CD4-positive, alpha-beta T cell treated with Interleukin-4 for 1 hour (primary cell): ENCODE data around the gene TEX26.
A peak's percentile ranks its signal among the peaks of the same experiment; 100 is the strongest.
"Not testable (repeated sequence)": the region's sequence is repeated elsewhere in the genome, so short reads cannot be mapped to it uniquely, and the experiment has no call there.

ENCODE experiments used
- DNase-seq, 2 donors: peaks; one replicate each; pipeline ENCODE4 v3.0.0-alpha.2; 2020 to 2022

The TEX26 gene

DNA sequence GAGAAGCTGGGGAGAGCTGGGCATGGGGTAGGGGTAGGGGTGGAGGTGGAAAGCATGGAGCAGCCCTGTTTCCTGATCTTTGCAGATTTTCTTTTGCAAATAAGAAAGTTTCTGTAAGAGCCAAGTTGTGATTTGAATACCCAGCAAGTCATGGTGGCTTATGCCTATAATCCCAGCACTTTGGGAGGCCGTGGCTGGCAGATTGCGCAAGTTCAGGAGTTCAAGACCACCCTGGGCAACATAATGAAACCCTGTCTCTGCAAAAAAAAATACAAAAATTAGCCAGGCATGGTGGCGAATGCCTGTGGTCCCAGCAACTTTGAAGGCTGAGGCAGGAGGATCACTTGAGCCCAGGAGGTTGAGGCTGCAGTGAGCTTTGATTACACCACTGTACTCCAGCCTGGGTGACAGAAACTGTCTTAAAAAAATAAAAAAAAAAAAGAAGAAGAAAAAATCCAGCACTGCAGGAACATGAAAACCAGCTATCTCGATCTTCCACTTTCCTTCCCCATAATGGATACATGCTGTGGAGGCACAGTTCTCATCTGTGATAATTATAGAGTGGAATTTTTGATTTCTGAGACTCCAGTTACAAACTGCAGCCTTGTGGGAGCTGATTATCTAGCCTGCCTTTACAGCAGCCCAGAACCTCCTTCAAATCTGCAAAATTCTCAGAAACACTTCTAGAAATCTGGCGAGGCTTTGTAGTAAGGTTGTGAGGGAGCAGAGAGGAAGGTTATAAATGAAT, 12.1 kb upstream of the TEX26 start:
- DNase-seq = no peak

DNA sequence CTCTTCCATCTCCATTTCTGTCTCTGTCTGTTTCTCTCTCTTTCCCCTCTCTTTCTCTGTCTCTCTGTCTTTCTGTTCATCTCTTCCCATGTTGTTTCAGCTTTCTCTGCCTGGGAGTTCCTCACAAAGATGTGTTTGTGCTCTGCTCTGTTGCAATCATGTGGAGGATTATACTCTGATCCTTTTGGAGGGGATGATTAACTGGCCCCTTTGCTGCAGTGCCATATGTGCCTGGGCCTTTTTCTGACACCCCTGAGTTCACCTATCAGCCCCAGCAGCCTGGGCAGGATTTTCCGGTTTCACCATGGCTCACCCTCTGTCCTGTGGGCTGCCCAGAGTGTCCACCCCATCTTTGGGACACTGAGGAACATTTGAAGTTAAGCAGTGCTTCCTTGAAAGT, 9.0 kb upstream of the TEX26 start:
- DNase-seq = no peak

DNA sequence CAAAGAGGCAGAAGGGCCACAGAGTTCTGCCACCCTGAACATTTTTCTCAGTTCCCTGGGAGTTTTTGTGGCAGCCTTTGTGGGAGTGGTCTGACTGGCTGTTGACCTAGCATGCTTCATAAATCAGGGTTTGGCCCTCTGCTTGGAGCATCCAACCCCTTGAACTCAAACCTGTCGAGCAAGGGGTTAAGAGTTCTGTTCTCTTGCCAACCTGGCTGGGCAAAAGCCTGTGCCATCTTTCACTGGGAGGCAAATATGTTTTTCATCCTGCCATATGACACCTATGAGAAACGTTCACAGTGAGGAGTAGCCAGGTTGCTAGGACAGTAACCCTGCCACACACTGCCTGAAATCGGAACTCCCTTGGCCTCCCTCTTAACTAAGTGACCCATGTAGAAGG, 7.7 kb upstream of the TEX26 start:
- no peak for DNase-seq

DNA sequence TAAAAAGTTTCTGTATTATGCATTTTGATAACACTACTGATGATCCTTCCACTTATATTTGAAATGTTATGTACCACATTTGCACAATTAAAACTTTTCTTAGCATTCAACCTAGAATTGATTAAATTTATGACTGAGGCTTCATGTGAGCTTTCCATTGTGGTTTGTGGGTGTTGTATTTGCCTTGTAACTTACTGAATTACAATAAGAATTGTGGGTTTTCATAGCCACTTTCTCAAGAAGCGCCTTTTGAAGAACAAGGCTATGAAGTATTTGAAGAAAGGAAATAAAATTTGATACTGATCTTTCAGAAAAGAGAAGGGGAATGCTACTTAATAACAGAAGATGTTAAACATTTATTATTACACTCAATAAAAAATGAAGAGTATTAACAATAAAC, 7.0 kb upstream of the TEX26 start:
- no peak for DNase-seq

DNA sequence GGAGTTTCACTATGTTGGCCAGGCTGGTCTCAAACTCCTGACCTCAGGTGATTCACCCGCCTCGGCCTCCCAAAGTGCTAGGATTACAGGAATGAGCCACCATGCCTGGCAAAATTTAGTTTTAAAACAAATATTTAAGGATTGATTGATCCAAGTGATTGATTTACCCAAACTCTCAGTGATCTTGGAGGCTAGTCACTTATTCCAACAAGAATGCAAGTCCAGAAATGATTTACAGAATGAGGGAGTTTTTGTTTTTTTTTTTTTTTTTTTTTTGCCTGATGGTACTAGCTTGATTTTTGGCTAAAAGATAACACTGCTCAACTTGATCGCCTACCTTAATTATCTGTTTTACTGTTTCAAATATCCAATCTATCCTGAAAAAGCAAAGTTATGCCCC, 5.7 kb upstream of the TEX26 start:
- DNase-seq = no peak

DNA sequence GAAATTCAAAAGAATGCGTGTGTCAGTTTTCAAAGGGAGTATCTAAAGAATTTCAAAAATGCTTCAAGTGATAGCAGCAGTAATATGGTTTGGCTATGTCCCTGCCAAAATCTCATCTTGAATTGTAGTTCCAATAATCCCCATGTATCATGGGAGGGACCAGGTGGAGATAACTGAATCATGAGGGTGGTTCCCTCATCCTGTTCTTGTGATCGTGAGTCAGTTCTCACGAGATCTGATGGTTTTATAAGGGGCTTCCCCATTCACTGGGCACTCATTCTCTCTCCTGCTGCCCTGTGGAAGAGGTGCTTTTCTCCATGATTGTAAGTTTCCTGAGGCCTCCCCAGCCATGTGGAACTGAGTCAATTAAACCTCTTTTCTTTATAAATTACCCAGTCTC, 5.3 kb upstream of the TEX26 start:
- not testable (repeated sequence) for DNase-seq

DNA sequence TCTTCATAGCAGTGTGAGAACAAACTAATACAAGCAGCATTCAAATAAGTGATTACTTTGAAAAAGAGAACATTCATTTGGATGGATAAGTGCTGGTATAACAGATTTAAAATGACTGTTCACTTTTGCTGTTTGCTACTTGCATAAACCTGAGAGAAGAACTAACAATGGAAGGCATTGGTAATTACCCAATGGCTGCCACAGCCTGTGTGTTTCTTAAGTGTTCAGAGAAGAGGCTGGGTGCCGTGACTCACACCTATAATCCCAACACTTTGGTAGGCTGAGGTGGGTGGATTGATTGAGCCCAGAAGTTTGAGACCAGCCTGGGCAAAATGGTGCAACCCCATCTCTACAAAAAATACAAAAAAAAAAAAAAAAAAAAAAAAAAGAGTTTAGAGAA, 4.9 kb upstream of the TEX26 start:
- DNase-seq = no peak

DNA sequence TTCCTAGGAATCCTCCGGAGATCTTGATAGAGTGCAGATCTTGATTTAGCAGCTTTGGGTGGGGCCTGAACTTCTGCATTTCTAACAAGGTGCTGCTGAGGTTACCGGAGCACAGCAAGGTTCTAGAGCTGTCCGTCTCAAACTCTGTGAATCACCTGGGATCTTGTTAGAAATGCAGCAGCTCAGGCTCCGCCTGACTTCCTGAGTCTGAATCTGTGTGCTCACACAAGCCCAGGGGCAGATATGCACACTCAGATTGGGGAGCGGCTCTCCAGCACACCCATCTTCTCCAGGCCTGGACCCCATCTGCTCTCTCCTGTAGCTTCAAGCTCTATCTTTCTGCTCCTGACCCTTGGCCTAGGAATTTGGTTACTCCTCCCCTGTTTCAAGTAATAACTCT, 3.5 kb upstream of the TEX26 start:
- DNase-seq = no peak

DNA sequence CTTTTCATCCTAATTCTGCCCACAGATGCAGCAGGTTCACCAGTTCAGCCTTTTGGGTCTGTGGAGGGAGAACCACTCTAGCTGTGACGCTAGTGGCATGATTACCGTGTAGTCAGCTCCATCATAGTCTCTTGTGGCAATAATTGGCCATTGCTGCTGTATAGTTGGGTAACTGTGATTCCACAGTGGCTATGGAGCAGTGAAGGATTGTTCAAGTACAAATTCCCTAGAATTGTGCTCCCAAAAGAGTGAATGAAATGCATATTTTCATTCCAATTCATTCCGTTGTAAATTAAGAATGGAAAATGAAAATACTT, 856 bp downstream of the TEX26 start:
- DNase-seq = no peak

DNA sequence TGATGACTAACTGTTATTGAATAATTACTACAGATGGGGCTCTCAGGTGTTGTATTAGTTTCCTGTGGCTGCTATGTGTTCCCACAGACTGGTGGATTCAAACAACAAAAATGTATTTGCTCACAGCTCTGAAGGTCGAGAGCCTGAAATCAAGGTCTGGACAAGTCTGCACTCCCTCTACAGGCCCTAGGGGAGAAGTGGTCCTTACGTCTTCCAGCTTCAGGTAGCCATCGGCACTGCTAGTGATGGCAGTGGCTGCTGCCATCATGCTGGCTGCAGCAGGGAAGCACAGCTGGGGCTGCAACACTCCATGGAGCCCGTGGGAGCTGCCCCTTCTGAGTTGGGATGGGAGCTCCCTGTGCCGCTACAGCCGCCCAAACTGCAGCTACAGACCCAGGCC, 1.9 kb downstream of the TEX26 start:
- DNase-seq = no peak

DNA sequence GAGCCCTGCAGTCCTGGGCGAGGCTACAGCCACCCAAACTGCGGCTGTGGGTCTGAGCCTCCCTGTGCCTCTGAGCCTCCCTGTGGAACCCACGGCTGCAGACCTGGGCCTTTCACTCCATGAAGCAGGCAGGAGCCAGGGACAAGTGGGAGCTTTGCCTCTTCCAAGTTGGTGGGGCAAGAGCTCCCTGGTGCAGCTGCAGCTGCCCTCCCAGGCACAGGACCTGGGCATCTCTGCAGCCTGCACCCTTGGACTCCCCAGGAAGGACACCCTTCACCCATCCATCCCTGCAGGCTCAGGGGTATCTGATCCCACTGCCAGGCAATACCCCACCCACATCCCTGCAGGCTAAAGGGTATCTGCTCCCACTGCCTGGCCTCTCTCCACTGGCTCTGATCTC, 2.3 kb downstream of the TEX26 start:
- no peak for DNase-seq

DNA sequence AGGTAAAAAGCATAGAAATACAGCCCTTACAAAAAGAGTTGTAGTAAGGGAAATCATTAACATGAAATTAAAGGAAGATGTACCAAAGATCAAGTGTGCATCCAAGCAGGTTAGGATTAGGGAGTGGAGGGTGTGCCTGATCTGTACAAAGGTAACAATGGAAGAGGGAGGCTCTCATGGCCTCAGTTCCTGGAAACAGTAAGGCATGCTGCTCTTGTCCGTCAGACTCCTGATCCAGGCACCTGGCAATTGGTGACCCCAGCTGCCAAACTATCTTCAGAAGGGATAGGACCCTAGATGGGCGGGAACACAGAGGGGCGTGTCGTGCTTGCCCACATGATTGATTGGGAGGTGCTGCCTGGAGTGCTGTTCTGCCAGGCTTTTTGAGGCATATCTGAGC, 4.5 kb downstream of the TEX26 start:
- DNase-seq = no peak

DNA sequence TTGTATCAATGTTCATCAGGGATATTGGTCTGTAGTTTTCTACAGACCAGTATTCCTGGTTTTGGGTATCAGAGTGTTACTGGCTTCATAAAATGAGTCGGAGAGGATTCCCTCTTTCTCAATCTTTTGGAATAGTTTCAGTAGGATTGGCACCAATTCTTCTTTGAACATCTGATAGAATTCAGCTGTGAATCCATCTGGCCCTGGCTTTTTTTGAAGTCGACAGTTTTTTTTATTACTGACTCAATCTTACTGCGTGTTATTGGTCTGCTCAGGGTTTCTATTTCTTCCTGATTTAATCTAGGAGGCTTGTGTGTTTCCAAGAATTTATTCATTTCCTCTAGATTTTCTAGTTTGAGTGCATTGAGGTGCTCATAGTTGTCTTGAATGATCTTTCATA, 11.4 kb downstream of the TEX26 start:
- no peak for DNase-seq

DNA sequence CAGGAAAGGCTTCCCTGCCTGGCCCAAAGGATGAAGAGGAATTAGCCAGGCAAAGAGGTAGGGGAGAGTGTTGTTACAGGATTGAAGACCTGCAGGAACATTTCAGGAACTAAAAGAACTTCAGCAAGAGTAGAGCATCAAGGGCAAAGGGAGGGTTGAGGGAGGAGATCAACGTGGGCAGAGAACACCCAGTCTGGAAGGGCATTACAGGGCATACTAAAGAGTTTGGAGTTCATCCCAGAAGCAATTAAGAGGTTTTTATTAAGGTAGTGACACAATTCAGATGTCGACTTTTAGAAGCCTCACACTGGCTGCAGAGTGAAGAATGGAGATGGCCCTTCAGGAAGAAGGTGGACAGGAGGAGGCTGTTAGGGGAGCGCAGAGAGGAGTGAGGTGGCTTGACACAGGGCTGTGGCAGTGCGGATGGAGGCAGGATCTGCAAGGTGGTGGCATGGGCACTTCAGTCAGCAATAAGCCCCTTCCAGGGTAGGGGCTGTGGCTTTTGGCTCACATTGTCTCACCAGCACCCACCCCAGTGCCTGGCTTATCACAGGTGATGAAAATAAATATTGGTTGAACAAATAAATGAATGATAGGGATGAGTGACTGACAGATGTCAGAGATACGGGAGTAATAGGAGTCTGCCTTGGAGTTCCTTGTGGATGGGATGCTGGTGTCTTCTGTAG, 24.9 kb downstream of the TEX26 start:
- DNase-seq = no peak

DNA sequence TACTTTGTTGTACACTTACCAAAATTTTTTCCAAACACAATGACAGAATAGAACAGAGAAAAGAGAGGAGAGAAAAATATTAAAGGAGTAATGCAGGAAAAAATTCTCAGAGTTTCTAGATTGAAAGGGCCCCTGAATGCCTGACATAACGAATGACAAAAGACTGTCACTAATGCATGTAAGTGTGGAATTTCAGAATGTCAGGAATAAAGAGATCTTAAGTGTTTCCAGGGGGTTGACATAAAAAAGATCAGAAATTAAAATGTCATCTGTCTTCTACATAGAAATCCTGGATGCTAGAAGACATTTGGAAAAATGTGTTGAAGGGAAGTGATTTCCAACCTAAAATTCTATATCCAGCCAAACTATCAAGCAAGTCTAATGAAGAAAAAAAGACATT, 27.2 kb downstream of the TEX26 start:
- DNase-seq = no peak

DNA sequence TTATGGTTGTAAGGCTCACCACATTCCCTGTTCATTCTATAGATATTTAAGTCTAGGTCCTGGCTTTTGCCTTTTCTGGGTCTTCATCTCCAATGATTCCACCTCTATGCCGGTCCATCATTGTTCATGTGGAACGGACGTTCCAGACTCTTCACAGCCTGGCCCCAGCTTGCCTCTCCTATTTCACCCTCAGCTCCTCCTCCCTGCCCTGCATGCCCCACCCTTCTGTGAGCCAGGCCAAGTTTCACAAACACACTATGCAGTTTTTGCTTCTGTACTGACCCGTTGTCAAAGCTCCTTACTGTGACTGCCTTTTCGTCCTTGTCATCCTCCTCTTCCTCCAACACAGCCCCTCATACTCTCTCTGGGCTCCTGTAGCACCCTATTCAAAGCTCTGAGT, 31.3 kb downstream of the TEX26 start:
- no peak for DNase-seq

DNA sequence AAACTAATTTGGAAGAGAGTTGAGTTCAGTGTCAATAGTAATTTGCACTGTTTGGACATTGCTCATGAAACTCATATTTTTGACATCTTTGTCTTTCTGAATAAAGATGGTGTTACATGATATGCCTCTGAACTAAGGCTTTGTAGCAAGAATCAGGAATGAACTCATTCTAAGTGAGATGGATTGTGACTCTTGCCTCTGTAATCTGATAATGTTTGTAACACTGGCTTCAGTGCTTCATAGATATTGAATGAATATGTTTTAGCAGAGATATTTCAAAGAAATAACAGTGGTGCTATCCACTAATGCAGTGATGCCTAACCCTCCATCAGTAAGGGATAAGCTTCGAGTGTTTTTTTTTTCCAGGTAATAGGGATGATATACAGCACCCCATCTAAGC, 32.9 kb downstream of the TEX26 start:
- DNase-seq = no peak

DNA sequence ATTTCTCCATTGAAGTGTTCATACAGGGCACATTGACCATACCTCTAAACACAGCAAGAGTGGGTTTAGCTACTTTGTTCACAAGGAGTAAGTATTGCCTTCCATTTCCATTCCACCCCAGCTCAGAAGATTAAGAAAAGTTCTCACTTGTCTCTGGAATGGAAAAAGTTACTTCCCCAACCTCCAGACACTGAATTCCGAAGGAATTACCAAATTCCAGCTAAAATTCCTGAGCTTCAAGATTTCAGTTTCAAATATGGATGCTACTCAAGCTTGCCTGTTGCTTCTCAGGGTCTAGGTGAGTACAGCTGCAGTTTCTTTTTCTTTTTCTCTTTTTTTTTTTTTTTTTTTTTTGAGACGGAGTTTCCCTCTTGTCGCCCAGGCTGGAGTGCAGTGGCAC, 33.6 kb downstream of the TEX26 start:
- no peak for DNase-seq

DNA sequence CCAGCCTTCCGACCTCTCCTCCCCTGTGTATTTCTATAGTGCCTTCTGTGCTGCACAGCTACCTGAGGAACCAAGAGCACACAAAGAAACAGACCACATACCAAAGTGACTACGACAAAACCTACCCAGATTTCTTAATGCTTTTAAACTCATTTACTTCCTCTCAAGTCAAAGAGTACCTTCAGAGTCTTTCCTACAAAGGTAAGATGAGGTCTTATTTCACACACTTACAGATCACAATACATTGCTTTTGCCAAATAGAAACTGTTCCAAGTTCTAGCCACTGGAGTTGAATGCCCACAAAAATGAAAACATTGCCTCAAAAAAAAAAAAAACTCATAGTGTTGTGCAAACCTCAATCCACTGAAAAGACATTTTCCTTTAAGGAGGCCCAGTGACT, 36.4 kb downstream of the TEX26 start:
- no peak for DNase-seq

DNA sequence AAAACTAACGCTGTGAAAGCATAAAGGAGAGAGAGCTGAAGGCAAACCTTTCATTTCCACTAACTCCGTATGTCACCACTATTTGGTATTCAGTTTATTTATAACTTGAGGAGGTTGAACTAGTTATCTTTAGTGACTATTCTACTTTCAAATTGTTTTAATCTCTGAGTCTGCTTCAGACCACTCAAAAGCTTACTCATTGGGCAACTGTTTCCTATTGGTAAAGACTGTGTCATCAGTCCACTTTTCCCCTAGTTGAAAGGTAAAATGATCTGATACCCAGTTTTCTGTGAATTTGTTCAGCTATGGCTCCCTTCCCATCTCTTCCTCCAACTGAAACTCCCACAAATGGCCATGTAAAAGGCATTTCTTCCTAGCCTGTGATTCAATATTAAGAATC, 39.1 kb downstream of the TEX26 start:
- DNase-seq = no peak

DNA sequence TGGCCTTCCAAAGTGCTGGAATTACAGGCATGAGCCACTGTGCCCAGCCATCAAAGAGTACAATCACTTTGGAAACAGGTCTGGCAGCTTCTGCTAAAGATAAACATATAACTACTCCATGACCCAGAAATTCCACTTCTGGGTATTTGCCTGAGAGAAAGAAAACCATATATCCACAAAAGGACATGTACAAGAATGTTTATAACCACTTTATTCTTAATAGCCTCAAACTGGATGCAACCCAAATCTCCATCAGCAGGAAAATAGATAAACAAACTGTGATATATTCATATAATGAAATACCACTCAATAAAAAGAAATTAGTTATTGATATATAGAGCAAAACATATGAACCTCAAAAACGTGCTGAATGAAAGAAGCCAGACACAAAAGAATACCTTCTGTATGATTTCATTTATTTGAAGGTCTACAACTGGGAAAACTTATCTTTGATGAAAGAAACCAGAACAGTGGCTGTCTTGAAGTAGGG, 40.5 kb downstream of the TEX26 start:
- DNase-seq = no peak

DNA sequence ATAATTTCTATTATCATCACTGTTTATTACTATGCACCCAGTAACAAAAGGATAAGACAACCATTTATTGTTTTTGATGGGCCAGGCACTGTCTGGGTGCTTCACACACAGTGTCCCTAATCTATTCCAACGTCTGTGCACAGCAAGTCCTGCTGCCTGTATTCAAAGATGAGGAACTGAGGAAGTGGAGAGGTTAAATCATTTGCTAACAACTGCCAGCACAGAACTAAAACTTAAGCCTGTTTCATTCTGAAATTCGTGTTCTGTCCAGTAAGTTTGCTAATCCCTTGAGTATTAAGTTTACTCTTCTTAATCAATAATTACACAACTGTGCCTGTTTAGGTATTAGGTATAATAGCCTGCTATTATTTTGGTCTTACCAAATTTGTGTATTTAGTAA, 41.9 kb downstream of the TEX26 start:
- no peak for DNase-seq

DNA sequence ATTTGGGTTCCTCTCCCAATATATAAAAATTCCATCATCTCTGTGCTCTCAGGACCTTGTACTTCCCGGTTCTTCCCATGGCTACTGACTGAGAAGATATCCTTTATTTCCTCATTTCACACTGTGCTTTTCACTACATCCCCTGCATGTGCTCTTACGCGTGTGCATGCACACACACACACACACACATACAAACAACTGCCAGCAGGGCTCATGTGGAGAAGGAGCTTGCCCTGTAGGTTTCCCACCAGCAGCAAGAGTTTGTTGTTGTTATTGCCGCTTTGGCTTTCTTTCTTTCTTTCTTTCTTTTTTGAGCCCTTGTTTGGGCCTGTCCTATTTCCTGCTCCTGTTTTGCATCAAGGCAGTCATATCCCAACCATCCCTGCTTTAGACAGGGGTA, 43.6 kb downstream of the TEX26 start:
- no peak for DNase-seq

DNA sequence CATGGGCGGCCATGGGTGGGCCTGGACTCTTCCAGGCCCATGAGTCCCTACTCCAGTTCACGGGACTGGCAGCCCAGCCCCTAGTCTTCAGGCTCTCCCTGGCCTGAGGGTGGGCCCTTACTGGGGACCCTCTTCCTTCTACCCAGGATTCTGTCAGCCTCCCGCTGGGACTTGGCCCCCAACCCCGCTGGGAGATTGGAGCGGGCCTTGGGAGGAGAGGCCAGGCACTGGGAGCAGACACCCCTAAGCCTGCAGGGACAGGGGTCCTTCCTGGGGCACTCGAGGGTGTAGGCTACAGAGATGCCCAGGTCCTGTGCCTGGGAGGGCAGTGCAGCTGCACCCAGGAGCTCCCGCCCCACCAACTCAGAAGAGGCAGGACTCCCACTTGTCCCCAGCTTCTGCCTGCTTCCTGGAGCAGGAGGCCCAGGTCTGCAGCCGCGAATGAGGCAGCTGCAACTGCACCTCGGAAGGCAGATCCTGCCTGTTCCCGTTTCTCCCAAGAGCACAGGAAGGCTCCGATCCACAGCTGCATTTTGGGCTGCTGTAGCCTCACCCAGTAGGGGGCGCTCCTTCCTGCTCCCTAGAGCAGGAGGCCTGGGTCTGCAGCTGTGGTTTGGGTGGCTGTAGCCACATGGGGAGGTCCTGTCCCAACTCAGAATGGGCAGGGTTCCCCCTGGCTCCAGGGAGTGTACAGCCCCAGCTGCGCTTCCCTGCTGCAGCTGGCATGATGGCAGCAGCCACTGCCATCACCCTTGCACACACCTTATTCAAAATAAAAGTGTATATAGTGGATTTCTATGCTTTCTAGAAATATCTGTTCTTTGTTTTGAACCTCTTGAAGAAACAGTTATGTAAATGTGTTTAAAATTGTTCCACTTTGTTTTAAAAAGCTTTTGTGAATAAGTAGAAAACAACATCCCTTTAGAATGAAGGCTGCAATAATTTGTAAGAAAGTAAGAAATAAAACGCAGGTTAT, 46.8 kb downstream of the TEX26 start:
- peak in 1 of 2 donors; percentile 15 for DNase-seq
